Endothelial cell (in vitro differentiated cells): ENCODE measurements around the gene KLHL17. TPM values are rescaled to one million over a fixed set of nuclear protein-coding genes. Genes with fewer than 3 reads are reported as not detected.

Experiments used
- DNase-seq: peaks from one replicate; pipeline ENCODE4 v3.0.0; 2021; ENCODE audit warnings: low spot score
- H3K27ac Mint-ChIP-seq: one replicate; pipeline ENCODE4 v1.8.0; 2021; ENCODE audit warnings: mixed read lengths, inconsistent platforms; ENCODE audit not compliant: unreplicated experiment
- H3K27me3 Mint-ChIP-seq: one replicate; pipeline ENCODE4 v1.8.0; 2021; ENCODE audit warnings: mild to moderate bottlenecking, moderate library complexity, mixed read lengths, inconsistent platforms; ENCODE audit not compliant: unreplicated experiment
- H3K36me3 Mint-ChIP-seq: one replicate; pipeline ENCODE4 v1.8.0; 2021; ENCODE audit warnings: mild to moderate bottlenecking, low read depth, mixed read lengths, inconsistent platforms; ENCODE audit not compliant: unreplicated experiment
- H3K4me1 Mint-ChIP-seq: one replicate; pipeline ENCODE4 v1.8.0; 2021; ENCODE audit warnings: mild to moderate bottlenecking, mixed read lengths, inconsistent platforms; ENCODE audit not compliant: unreplicated experiment
- H3K4me3 Mint-ChIP-seq: one replicate; pipeline ENCODE4 v1.8.0; 2021; ENCODE audit warnings: mild to moderate bottlenecking, mixed read lengths, inconsistent platforms; ENCODE audit not compliant: unreplicated experiment
- H3K9me3 Mint-ChIP-seq: one replicate; pipeline ENCODE4 v1.8.0; 2021; ENCODE audit warnings: mixed read lengths, inconsistent platforms; ENCODE audit not compliant: unreplicated experiment
- CTCF ChIP-seq: fragments of 200-600 bp; sonication (generic); IDR thresholded peaks from one replicate; pipeline ENCODE4 v1.5.0; 2021; ENCODE audit warnings: antibody characterized with exemption; ENCODE audit not compliant: unreplicated experiment
- total RNA-seq: library from RNA; stranded (reverse); fragmentation: NEBNext Ultra II Directional; extraction: Animal tissue kit (Norgen Biotek cat#: 25700); gene quantifications from one replicate; pipeline ENCODE4 v1.2.1, GENCODE V29; 2021; ENCODE audit not compliant: unreplicated experiment

Gene KLHL17
- total RNA-seq, 1 donor from 2014 or later = 18.7 TPM

DNA sequence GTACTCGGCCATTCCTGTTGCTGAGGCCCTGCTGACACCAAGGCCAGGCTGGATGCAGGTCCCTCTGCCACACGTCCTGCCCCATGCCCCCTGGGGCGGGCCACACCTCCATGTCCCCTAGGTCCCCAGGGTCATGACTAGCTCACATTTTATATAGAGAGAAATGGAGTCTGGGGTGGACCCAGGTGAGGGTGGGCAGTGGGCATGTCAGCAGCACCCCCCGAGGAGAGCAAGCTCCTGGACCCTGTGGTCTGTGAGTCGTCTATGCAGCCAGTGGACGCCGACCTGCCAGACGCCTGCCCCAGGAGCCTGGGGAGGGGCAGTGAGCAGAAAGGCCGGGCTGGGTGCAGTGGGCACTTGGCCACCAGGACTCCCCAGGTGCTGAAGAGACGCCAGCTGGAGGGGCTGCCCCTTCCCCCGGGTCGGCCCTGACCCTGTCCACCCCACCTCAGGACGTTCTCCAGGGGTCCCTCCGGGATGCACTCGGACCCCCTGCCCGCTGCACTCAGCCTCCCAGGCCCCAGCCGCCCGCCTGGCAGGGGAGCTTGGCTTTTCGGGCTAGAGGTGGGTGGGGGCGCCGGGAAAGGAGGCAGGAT, 20.8 kb upstream of the KLHL17 start:
- H3K4me3 Mint-ChIP-seq = no peak overlapping the region
- no peaks in the 10 kb centered on the region for H3K9me3 Mint-ChIP-seq
- TF ChIP-seq CTCF = no peak
- H3K36me3 Mint-ChIP-seq = no peaks in the 10 kb centered on the region
- H3K27me3 Mint-ChIP-seq = peaks cover 9% of the 10 kb centered on the region
- H3K27ac Mint-ChIP-seq = no peak overlapping the region
- H3K4me1 Mint-ChIP-seq = no peaks in the 10 kb centered on the region
- DNase-seq = no peak

- Mint-ChIP-seq H3K4me3 (no peak overlapping the region), H3K4me1 (no peaks in the 10 kb centered on the region), H3K27me3 (peaks cover 6% of the 10 kb centered on the region), H3K27ac (no peak overlapping the region), H3K36me3 (peaks cover 3% of the 10 kb centered on the region), H3K9me3 (no peaks in the 10 kb centered on the region)
- DNase-seq = no peak
- no peak for TF ChIP-seq CTCF
Observed at GRCh38 chr1:940107-941014, 20.0 kb upstream of the KLHL17 start.

GRCh38 chr1:941015-941587, 19.3 kb upstream of the KLHL17 start:
- no peak for DNase-seq
- Mint-ChIP-seq H3K4me3 (no peak overlapping the region), H3K9me3 (no peaks in the 10 kb centered on the region), H3K27ac (no peak overlapping the region), H3K36me3 (peaks cover 9% of the 10 kb centered on the region), H3K4me1 (no peaks in the 10 kb centered on the region), H3K27me3 (peaks cover 12% of the 10 kb centered on the region)
- no peak for TF ChIP-seq CTCF

DNA sequence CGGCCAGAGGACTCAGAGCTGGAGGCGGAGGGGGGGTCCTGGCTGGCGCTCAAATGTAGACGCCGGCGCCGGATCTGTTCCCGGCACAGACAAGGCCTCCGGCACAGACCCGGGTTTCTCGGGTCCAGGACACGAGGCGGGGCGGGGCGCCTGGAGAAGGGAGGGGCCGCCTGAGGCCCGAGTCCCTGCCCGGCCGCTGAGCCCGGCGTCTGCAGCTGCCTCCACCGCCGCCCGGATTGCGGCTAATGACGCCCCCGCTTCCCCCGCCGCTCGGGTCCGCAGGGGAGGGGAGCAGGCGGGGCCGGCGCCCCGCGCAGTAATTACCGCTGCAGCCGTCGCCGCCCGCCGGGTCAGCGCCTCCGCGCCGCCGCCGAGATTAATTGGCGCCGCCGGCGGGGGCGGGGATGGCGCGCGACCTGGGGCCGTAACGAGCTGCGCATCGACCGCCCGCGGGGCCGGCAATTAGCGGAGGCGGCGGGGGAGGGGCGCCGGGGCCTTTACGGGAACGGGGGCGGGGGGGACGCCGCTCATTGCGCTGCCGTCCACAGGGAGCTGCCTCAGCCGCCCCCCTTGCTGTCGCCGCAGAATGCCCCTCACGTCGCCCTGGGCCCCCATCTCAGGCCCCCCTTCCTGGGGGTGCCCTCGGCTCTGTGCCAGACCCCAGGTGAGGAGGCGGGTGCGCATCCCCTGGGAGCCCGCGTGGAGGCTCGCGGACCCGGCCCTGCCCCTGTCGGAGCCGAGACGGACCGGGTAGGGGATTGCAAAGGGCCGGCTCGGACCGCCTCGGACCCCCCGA, 18.6 kb upstream of the KLHL17 start:
- no peak for DNase-seq
- Mint-ChIP-seq H3K27me3 (peaks cover 12% of the 10 kb centered on the region), H3K4me3 (no peak overlapping the region), H3K4me1 (no peaks in the 10 kb centered on the region), H3K9me3 (no peaks in the 10 kb centered on the region), H3K27ac (no peak overlapping the region), H3K36me3 (peaks cover 9% of the 10 kb centered on the region)
- no peak for TF ChIP-seq CTCF
